Stimulated activated memory B cell treated with anti-CD40 and anti-IgM and Interleukin-4, amounts not matched to agents 10 μg/mL and 1 μg/mL and 100 μg/mL, for 72 hours (primary cell): Measurements from ENCODE around the gene RAB30.
A peak's percentile ranks its signal among the peaks of the same experiment; 100 is the strongest.
"Not testable (repeated sequence)": the region's sequence is repeated elsewhere in the genome, so short reads cannot be mapped to it uniquely, and the experiment has no call there.

Source experiments
- ATAC-seq: fragments of 150-1000 bp; cut with Tn5 transposase; 2 replicates; pipeline ENCODE4 v1.10.0; 2021
- H3K27ac Mint-ChIP-seq: one replicate; pipeline ENCODE4 v1.8.0; 2022; ENCODE audit warnings: mild to moderate bottlenecking, mixed read lengths
- H3K27me3 Mint-ChIP-seq: one replicate; pipeline ENCODE4 v1.8.0; 2022; ENCODE audit warnings: mixed read lengths
- H3K36me3 Mint-ChIP-seq: one replicate; pipeline ENCODE4 v1.8.0; 2022; ENCODE audit warnings: mixed read lengths
- H3K4me1 Mint-ChIP-seq: one replicate; pipeline ENCODE4 v1.8.0; 2022; ENCODE audit warnings: mixed read lengths
- H3K4me3 Mint-ChIP-seq: one replicate; pipeline ENCODE4 v1.8.0; 2022; ENCODE audit warnings: mild to moderate bottlenecking, moderate library complexity, mixed read lengths
- H3K9me3 Mint-ChIP-seq: one replicate; pipeline ENCODE4 v1.8.0; 2022; ENCODE audit warnings: mixed read lengths

Gene RAB30

DNA sequence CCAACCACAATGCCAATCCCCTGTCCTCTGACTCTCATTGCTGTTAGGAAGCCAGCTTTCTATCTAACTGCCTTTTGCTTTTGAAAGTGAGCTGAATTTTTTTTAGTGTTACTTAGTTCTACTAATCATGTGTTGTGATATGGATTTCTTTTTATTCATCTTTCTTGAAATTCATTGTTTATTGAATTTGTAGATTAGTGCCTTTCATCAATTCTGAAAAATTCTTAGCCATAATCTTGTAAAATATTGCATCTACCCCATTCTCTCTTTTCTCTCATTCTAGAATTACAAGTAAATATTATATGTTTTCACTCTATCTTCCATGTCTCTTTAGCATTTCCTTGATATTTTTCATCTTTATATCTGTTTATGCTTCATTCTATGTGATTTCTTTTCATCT lies 122.3 kb downstream of the RAB30 start:
- Mint-ChIP-seq H3K4me3 (no peak overlapping the region), H3K27me3 (no peaks in the 10 kb centered on the region), H3K36me3 (peaks cover 15% of the 10 kb centered on the region), H3K4me1 (no peaks in the 10 kb centered on the region), H3K9me3 (peaks cover 11% of the 10 kb centered on the region), H3K27ac (no peak overlapping the region)
- ATAC-seq, result no peak

DNA sequence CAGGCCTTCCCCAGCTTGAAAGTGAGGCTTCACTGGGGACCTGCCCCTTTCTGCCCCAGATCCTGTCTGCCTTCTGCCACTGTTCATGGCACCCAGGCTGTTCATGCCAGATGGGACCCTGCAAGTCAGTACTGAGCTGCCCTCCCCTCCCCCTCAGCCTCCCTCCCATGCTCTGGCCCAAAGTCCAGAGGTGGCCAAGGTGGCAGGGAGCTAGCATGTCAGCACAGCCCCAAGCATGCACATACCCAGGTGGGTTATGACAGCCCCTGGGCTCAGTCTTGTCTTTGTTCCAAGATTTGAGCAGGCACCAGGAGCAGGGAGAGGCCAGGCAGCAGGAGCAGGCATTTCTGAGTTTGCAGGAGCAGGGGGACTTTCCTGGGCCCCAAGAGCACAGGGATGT lies 126.0 kb downstream of the RAB30 start:
- no peak for ATAC-seq
- H3K4me3 Mint-ChIP-seq, result no peak overlapping the region
- no peaks in the 10 kb centered on the region for H3K4me1 Mint-ChIP-seq
- peak overlapping the region; percentile 44 for H3K27ac Mint-ChIP-seq
- peaks cover 5% of the 10 kb centered on the region for H3K9me3 Mint-ChIP-seq
- H3K36me3 Mint-ChIP-seq, result no peaks in the 10 kb centered on the region
- H3K27me3 Mint-ChIP-seq, result no peaks in the 10 kb centered on the region

- H3K4me3 Mint-ChIP-seq, result not testable (repeated sequence)
Observed at GRCh38 chr11:82945041-82945440, 126.7 kb downstream of the RAB30 start.

GRCh38 chr11:82944198-82944597 lies 127.5 kb downstream of the RAB30 start:
- Mint-ChIP-seq H3K36me3 (no peaks in the 10 kb centered on the region), H3K9me3 (peaks cover 7% of the 10 kb centered on the region), H3K4me1 (no peaks in the 10 kb centered on the region), H3K4me3 (no peak overlapping the region), H3K27ac (no peak overlapping the region), H3K27me3 (no peaks in the 10 kb centered on the region)
- ATAC-seq, result no peak

More at GRCh38 chr11:82945041-82945440, 126.7 kb downstream of the RAB30 start:
- not testable (repeated sequence) for H3K9me3 Mint-ChIP-seq, ATAC-seq, H3K36me3 Mint-ChIP-seq, H3K27ac Mint-ChIP-seq, H3K4me1 Mint-ChIP-seq, H3K27me3 Mint-ChIP-seq

DNA sequence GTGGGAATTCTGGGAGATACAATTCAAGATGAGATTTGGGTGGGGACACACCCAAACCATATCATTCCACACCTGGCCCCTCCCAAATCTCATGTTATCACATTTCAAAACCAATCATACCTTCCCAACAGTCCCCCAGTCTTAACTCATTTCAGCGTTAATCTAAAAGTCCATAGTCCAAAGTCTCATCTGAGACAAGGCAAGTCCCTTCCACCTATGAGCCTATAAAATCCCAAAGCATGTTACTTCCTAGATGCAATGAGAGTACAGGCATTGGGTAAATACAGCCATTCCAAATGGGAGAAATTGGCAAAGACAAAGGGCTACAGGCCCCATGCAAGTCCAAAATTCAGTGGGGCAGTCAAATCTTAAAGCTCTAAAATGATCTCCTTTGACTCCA lies 128.3 kb downstream of the RAB30 start:
- not testable (repeated sequence) for H3K27me3 Mint-ChIP-seq, H3K4me3 Mint-ChIP-seq, H3K36me3 Mint-ChIP-seq, H3K4me1 Mint-ChIP-seq, H3K9me3 Mint-ChIP-seq, ATAC-seq, H3K27ac Mint-ChIP-seq

GRCh38 chr11:82942376-82942775 lies 129.3 kb downstream of the RAB30 start:
- no peak overlapping the region for H3K27ac Mint-ChIP-seq

DNA sequence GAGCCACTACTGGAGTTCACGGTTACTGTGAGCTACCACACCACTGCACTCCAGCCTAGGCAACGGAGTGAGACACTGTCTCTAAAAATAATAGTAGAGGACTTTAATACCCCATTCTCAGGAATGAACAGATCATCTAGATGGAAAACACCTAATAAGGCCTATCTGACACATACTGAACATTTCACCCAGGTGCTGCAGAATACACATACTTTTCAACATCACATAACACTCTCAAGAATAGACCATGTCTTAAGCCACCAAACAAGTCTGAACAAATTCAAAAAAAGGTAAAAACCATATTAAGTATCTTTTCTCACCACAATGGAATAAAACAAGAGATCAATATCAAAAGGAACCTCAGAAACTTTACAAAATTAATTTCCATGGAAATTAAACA lies 132.2 kb downstream of the RAB30 start:
- no peak overlapping the region for H3K27ac Mint-ChIP-seq
- peaks cover 7% of the 10 kb centered on the region for H3K9me3 Mint-ChIP-seq
- H3K4me3 Mint-ChIP-seq, result no peak overlapping the region
- no peaks in the 10 kb centered on the region for H3K27me3 Mint-ChIP-seq
- H3K36me3 Mint-ChIP-seq, result no peaks in the 10 kb centered on the region
- H3K4me1 Mint-ChIP-seq, result no peaks in the 10 kb centered on the region
- ATAC-seq, result no peak

More at GRCh38 chr11:82942376-82942775, 129.3 kb downstream of the RAB30 start:
- H3K9me3 Mint-ChIP-seq, result peaks cover 7% of the 10 kb centered on the region
- H3K27me3 Mint-ChIP-seq, result no peaks in the 10 kb centered on the region
- no peak overlapping the region for H3K4me3 Mint-ChIP-seq
- no peaks in the 10 kb centered on the region for H3K4me1 Mint-ChIP-seq
- no peaks in the 10 kb centered on the region for H3K36me3 Mint-ChIP-seq
- ATAC-seq, result no peak

DNA sequence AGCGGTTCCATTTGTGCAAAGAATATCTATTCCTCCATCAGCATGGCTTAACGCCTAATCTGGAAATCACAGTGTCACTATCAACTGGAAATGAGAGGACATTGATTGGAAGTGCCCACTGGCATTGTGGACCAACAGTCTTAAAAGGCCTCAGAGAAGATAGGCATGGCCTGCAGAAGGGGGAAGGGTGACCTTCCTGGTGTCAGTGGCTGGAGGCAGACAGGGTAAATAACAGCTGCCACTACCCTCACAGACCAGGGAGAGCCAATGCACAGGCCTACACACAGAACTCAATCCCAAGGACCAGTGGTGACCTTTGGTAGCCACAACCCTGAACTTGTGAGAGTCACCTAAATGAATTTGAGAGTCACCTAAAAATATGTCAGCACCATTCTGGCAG lies 134.1 kb downstream of the RAB30 start:
- no peak overlapping the region for H3K27ac Mint-ChIP-seq
- no peak overlapping the region for H3K4me3 Mint-ChIP-seq
- no peaks in the 10 kb centered on the region for H3K4me1 Mint-ChIP-seq
- ATAC-seq, result no peak
- no peaks in the 10 kb centered on the region for H3K27me3 Mint-ChIP-seq
- peaks cover 2% of the 10 kb centered on the region for H3K36me3 Mint-ChIP-seq
- H3K9me3 Mint-ChIP-seq, result peaks cover 4% of the 10 kb centered on the region

- H3K9me3 Mint-ChIP-seq, result peaks cover 4% of the 10 kb centered on the region
- peaks cover 11% of the 10 kb centered on the region for H3K36me3 Mint-ChIP-seq
- H3K27me3 Mint-ChIP-seq, result no peaks in the 10 kb centered on the region
- H3K27ac Mint-ChIP-seq, result no peak overlapping the region
- H3K4me1 Mint-ChIP-seq, result no peaks in the 10 kb centered on the region
- no peak for ATAC-seq
- H3K4me3 Mint-ChIP-seq, result no peak overlapping the region
Observed at GRCh38 chr11:82936261-82936660, 135.4 kb downstream of the RAB30 start.

DNA sequence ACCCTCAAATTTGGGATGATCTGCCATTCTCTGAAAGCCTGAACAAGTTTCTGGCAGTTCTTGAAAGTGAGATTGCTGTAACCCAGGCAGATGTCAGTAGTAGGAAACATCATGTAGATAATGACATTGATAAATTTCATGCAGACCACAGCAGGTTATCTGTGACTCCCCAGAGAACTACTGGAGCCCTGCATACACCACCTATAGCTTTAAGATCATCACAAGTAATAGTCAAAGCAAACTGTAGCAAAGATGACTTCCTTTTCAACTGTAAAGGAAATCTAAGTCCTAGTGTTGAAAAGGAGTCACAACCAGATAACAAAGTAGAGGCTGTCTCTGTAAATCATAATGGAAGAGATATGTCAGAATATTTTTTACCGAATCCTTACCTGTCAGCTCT lies 139.1 kb downstream of the RAB30 start:
- H3K27me3 Mint-ChIP-seq, result no peaks in the 10 kb centered on the region
- no peaks in the 10 kb centered on the region for H3K9me3 Mint-ChIP-seq
- ATAC-seq, result no peak
- H3K4me3 Mint-ChIP-seq, result no peak overlapping the region
- peaks cover 11% of the 10 kb centered on the region for H3K4me1 Mint-ChIP-seq
- no peak overlapping the region for H3K27ac Mint-ChIP-seq
- H3K36me3 Mint-ChIP-seq, result peaks cover 11% of the 10 kb centered on the region

DNA sequence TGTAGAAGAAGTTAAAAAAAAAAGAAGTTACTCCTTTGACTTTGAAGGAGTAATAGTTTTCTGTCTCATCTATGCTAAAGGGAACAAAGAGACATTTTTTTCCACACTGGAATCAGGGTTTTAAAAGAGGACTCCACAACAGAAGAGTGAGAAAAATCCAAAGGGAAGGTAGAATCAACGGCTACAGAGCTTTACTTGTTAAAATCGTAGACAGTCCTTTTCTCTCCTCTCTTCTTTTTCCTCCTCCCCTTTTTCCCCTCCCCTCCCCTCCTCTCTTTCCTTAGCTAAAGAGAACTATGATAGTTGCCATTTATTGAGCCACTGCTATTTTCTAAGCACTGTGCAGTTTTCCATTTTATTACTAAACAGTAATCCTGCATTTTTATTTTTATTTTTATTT lies 141.0 kb downstream of the RAB30 start:
- H3K36me3 Mint-ChIP-seq, result peaks cover 11% of the 10 kb centered on the region
- H3K4me1 Mint-ChIP-seq, result peaks cover 16% of the 10 kb centered on the region
- H3K4me3 Mint-ChIP-seq, result no peak overlapping the region
- peak overlapping the region; percentile 75 for H3K27ac Mint-ChIP-seq
- H3K27me3 Mint-ChIP-seq, result no peaks in the 10 kb centered on the region
- no peaks in the 10 kb centered on the region for H3K9me3 Mint-ChIP-seq
- no peak for ATAC-seq

- Mint-ChIP-seq H3K27me3 (no peaks in the 10 kb centered on the region), H3K36me3 (peaks cover 11% of the 10 kb centered on the region), H3K9me3 (no peaks in the 10 kb centered on the region), H3K4me1 (peaks cover 16% of the 10 kb centered on the region), H3K27ac (peak overlapping the region; percentile 75), H3K4me3 (no peak overlapping the region)
- ATAC-seq, result no peak
Observed at GRCh38 chr11:82930229-82930628, 141.5 kb downstream of the RAB30 start.

- H3K27me3 Mint-ChIP-seq, result no peaks in the 10 kb centered on the region
- H3K4me3 Mint-ChIP-seq, result no peak overlapping the region
- H3K36me3 Mint-ChIP-seq, result peaks cover 11% of the 10 kb centered on the region
- no peaks in the 10 kb centered on the region for H3K9me3 Mint-ChIP-seq
- ATAC-seq, result no peak
- peaks cover 16% of the 10 kb centered on the region for H3K4me1 Mint-ChIP-seq
- peak overlapping the region; percentile 75 for H3K27ac Mint-ChIP-seq
Observed at GRCh38 chr11:82929121-82929520, 142.6 kb downstream of the RAB30 start.

DNA sequence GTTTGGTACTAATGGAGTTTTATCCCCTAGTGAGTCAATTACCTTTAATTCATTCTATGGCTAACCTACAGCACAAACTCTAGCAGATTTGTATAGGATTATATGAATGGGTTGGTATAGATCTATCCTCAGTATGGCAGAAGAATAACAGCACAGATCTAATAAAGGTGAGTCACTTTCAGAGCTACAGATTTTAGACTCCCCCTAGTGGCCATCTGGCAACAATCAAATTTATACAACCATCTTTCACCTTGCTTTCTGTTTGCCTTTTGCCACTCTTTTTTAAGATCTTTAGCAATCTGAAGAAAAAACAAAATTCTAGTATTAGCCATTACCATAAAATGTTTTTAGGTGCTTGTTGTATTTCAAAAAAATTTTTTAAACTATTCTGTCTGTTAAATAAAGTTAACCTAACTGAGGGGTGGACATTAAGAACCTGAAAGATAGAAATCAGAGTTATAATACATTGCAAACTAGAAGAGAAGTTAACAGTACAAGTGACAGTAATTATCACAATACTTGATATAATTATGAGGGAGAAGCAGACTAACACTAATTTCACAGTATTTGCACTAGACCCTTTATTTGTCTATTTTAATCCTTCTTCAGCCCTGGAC lies 144.3 kb downstream of the RAB30 start:
- Mint-ChIP-seq H3K4me3 (no peak overlapping the region), H3K4me1 (peaks cover 27% of the 10 kb centered on the region), H3K36me3 (peaks cover 16% of the 10 kb centered on the region), H3K27ac (peak overlapping the region; percentile 35), H3K9me3 (no peaks in the 10 kb centered on the region), H3K27me3 (no peaks in the 10 kb centered on the region)
- ATAC-seq, result peak; percentile 68

- Mint-ChIP-seq H3K4me3 (no peak overlapping the region), H3K27me3 (no peaks in the 10 kb centered on the region), H3K36me3 (peaks cover 23% of the 10 kb centered on the region), H3K4me1 (peaks cover 48% of the 10 kb centered on the region), H3K27ac (no peak overlapping the region), H3K9me3 (no peaks in the 10 kb centered on the region)
- ATAC-seq, result no peak
Observed at GRCh38 chr11:82924522-82925224, 147.0 kb downstream of the RAB30 start.
